ENCODE measurements around the gene MIDN. TPM values are rescaled to one million over a fixed set of nuclear protein-coding genes. Genes with fewer than 3 reads are reported as not detected.

The MIDN gene
- total RNA-seq, 2 experiments from 2014 or later: 46.5 to 47.9 TPM

DNA sequence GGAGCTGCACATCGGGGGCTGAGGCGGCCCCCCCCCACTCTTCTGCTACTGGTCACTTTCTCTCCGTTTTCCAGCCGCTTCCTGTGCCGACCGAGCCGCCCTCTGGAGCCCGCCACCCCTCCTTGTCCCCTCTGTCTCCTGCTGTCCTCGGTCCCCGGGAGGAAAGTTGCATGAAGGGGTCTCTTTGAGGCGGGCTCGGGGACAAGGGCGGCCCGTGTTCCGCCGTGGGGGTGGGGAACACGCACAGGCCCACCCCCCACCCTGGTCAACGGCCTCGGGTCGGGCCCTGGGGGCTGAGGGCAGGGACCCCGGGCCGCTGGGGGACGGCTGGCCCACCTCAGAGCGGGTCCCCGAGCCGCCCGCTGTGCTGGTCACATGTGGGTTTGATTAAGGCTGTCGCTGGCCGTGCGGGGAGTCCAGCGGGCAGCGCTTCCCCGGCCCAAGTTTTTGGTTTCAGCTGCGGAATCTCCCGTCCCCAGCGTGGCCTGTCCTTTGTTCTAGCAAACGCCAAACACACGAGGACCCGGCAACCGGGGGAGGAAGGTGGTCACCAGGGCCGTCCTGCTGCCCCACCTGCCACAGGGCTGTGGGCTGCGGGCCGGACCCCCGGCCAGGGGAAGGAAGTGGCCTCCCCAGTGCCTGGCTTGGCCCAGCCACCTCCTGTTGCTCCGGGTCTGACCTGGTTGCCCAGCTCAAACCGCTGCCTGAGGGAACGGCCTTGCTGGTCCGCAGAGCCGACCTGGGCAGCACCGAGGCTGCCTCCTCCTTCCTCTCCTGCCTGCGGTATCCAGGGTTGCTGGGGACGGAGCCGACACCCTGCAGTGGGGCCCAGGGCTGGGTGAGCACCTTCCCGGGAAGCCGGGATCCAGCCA, 39.2 kb downstream of the MIDN start:
- ChIA-PET POLR2A (no interaction called here), CTCF (interaction anchor here (1.1 to 1.2 kb wide), 2 partner anchors 10 to 43 kb away, joined by 3 to 5 read pairs; no protein-coding TSS in a partner anchor)
- intact Hi-C loops (cut with DNase I, micrococcal nuclease): no loop called here
- Mint-ChIP-seq H3K4me1 (peaks cover 2% of the 10 kb centered on the region), H3K27ac (no peak overlapping the region), H3K9me3 (ENCODE audit: low read depth) (no peaks in the 10 kb centered on the region), H3K27me3 (peaks cover 21% of the 10 kb centered on the region), H3K36me3 (ENCODE audit: low read depth) (no peaks in the 10 kb centered on the region), H3K4me3 (no peak overlapping the region)
- no peak for DNase-seq
- ATAC-seq: no peak

DNA sequence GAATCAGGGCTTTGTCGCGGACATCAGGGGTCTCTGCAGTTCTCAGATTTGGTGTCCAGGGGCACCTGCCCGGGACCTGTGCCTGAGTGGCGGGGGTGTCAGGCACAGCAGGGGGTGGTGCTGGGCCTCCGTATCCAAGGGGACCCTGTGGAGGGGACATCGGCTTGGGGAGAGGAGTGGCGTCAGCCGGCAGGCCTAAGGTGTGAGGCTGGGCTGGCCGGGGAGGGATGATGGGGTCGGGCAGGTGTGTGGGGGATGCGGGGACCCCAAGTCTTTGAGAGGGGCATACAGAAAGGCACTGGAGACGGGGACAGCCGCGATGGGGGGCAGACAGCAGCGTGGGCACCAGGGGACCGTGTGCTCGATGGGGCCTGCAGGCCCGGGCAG, 39.8 kb downstream of the MIDN start:
- Mint-ChIP-seq H3K27me3 (peaks cover 21% of the 10 kb centered on the region), H3K36me3 (ENCODE audit: low read depth) (no peaks in the 10 kb centered on the region), H3K4me1 (peaks cover 2% of the 10 kb centered on the region), H3K9me3 (ENCODE audit: low read depth) (no peaks in the 10 kb centered on the region), H3K27ac (no peak overlapping the region), H3K4me3 (no peak overlapping the region)
- ATAC-seq: no peak
- intact Hi-C loops (cut with DNase I, micrococcal nuclease): no loop called here
- ChIA-PET POLR2A (no interaction called here), CTCF (no interaction called here)
- DNase-seq: no peak

DNA sequence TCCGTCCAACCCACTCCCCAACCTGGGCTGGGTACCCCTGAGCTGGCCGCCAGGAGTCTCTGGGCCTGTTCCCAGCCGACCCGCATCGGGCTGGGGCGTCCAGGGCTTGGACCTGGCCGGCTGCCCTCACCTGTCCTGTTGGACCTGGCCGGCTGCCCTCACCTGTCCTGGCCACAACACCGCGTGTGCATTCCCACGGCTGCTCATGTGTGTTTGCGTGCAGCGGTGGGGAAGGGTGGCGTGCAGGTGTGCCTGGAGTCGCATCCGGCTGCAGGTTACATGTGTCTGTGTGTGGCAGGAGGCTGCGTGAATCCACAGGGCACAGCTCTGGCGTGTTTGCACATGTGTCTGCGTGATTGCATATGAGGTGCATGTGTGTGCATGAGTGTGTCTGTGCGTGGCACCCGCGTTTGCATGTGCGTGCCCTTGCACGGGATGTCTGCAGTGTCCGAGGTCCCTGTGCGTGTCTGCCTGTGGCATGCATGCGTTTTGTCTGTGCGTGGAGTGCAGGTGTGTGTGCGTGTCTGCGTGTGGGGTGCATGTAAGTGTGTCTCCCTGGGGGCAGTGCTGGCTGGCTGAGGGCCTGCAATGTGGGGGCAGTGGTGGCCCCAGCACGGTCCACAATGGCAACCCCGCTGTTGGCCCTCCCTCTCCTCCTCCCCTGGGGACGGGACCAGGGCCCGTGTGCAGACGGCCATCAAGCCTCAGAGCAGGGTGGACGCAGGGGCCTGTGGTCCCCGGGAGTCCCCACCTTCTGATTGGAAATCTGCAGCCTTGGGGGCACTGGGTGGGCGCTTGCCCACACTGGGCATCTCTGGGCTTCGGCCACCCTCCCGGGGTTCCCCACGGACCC, 40.7 kb downstream of the MIDN start:
- no peak for DNase-seq
- intact Hi-C loops (cut with DNase I, micrococcal nuclease): no loop called here
- no peak overlapping the region for H3K27ac Mint-ChIP-seq
- ATAC-seq: no peak
- H3K4me3 Mint-ChIP-seq: no peak overlapping the region
- H3K4me1 Mint-ChIP-seq: peaks cover 2% of the 10 kb centered on the region
- ChIA-PET POLR2A (no interaction called here), CTCF (no interaction called here)
- H3K27me3 Mint-ChIP-seq: peaks cover 19% of the 10 kb centered on the region
- H3K9me3 Mint-ChIP-seq (ENCODE audit: low read depth): no peaks in the 10 kb centered on the region
- H3K36me3 Mint-ChIP-seq (ENCODE audit: low read depth): no peaks in the 10 kb centered on the region

DNA sequence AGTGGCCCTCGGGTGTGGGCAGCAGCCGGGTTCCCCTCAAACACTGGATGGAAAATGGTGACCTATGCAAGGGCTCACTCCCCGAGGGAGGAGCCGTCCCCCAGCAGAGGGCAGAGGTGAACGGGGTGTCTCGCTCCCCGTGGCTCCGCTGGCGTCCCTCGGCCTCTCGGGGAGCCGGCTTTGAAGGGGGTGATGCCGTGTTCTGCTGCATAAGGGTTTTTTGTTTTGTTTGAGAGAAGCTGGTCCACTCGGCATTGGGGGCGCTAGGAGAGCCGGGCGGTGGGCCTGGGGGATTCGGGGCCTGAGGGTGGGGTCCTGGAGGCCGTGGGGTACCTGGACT, 41.3 kb downstream of the MIDN start:
- Mint-ChIP-seq H3K27me3 (peaks cover 15% of the 10 kb centered on the region), H3K27ac (no peak overlapping the region), H3K4me1 (peaks cover 3% of the 10 kb centered on the region), H3K4me3 (no peak overlapping the region), H3K36me3 (ENCODE audit: low read depth) (no peaks in the 10 kb centered on the region), H3K9me3 (ENCODE audit: low read depth) (no peaks in the 10 kb centered on the region)
- POLR2A ChIA-PET: no interaction called here
- DNase-seq (peak; percentile 5), ATAC-seq (no peak)
- intact Hi-C loops (cut with DNase I, micrococcal nuclease): no loop called here
- CTCF ChIA-PET: no interaction called here

DNA sequence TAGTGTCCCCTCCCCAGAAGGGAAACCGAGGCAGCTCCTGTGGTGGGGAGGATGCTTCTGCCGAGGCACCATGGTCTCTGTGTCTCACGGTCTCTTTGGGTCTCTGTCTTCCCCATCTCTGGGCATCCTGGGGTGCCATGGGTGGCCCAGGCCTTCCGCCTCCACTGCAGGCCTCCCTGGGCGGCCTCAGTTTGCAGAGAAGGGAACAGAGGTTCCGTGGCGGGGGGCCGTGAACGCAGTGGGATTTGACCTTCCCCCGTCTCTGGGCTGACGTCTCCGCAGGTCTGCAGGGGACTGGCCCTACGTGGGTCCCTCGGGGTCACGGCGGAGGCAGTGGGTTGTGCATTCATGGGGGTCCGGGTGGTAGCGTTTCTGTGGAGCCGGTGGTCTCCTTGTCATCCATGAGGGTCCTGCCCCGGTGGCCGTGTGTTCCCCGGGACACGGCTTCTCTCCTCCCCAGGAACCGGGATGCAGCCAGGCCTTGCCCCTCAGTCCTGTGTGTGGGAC, 41.9 kb downstream of the MIDN start:
- Mint-ChIP-seq H3K4me1 (peaks cover 7% of the 10 kb centered on the region), H3K27me3 (peaks cover 13% of the 10 kb centered on the region), H3K27ac (no peak overlapping the region), H3K36me3 (ENCODE audit: low read depth) (no peaks in the 10 kb centered on the region), H3K4me3 (no peak overlapping the region), H3K9me3 (ENCODE audit: low read depth) (no peaks in the 10 kb centered on the region)
- intact Hi-C loops (cut with DNase I, micrococcal nuclease): no loop called here
- CTCF ChIA-PET: no interaction called here
- DNase-seq (no peak), ATAC-seq (no peak)
- POLR2A ChIA-PET: no interaction called here

DNA sequence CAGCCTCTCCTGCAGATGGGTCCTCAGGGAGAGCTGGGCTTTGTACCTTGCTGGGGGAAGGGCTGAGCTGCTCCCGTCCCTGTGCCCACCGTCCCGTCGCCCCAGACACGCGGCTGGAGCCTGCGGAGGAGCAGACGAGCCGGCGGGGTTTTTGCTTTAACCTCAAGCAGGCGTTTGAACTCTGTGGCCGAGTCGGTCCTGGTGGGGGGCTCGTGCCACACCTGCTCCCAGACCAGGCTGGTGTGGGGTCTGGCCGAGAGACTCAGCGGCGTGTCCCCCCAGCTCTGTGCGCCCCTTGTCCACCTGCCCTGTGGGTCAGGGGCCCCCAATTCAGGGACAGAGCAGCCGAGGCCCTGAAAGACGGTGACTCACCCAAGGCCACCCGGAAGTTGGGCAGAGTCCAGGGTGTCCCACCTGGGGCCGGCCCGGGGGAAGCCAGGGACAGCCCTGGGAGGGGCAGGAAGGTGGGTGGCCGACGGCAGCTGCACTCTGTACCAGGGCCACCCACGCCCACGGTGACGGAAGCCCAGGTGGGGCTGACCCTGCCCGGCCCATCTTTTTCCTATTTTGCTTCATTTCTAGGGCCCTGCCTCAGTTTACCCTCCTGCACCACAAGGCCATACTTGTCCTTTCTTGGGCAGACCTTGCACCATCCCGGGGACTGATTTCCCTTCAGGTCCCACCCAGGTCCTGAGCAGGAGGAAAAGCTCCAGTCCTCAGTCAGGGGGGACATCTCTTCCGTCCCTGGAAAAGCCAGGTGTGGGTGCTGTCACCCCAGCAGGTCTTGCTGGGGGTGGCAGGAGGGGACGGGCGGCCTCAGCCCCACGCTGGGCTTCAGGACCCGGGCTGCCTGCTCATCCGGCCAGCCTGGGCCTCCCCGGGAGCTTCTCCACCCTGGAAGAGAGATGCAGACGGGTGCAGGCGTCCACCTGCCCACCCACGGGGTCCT, 42.6 kb downstream of the MIDN start:
- Mint-ChIP-seq H3K4me1 (peaks cover 7% of the 10 kb centered on the region), H3K27me3 (peaks cover 12% of the 10 kb centered on the region), H3K9me3 (ENCODE audit: low read depth) (no peaks in the 10 kb centered on the region), H3K27ac (no peak overlapping the region), H3K4me3 (no peak overlapping the region), H3K36me3 (ENCODE audit: low read depth) (no peaks in the 10 kb centered on the region)
- ChIA-PET POLR2A (no interaction called here), CTCF (interaction anchor here (1.2 kb wide), 1 partner anchor 11 kb away, joined by 3 read pairs; no protein-coding TSS in a partner anchor)
- intact Hi-C loops (cut with DNase I, micrococcal nuclease): no loop called here
- ATAC-seq (no peak), DNase-seq (no peak)

DNA sequence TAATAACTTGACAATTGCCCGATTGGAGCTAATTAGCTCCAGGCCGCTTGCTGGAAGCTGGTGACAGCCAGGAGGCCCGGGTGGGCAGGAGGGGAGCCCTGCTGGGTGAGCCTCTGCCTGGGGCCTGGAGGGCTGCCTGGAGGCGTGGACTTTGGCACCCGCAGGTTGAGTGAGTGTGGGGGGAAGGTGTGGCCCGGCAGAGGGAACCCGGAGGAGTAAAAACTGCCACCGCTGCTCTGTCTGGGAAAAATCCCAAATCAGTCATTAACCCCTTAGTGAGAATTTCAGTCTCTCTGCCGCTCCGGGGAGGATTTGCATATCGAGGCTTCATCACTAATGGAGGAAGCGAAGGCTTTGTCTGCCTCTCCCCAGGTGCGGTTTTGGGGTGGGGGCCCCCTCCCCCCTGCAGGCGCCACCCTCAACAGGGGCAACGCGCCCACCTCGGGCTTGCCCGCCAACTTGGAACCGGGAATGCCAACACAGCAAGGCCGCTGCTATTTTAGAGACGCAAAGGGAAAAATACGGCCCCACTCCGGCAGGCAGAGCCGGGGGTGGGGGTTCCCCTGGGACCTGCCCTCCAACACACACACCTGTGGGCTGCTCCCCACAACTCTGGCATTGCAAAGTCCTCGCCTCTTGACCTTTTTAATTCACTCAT, 43.5 kb downstream of the MIDN start:
- H3K4me3 Mint-ChIP-seq: no peak overlapping the region
- ATAC-seq (no peak), DNase-seq (no peak)
- H3K4me1 Mint-ChIP-seq: peaks cover 5% of the 10 kb centered on the region
- no peaks in the 10 kb centered on the region for H3K9me3 Mint-ChIP-seq (ENCODE audit: low read depth)
- intact Hi-C loops (cut with DNase I, micrococcal nuclease): no loop called here
- ChIA-PET CTCF (interaction anchor here (1.2 kb wide), 1 partner anchor 12 kb away, joined by 3 read pairs; no protein-coding TSS in a partner anchor), POLR2A (no interaction called here)
- H3K36me3 Mint-ChIP-seq (ENCODE audit: low read depth): no peaks in the 10 kb centered on the region
- no peak overlapping the region for H3K27ac Mint-ChIP-seq
- H3K27me3 Mint-ChIP-seq: peaks cover 9% of the 10 kb centered on the region

DNA sequence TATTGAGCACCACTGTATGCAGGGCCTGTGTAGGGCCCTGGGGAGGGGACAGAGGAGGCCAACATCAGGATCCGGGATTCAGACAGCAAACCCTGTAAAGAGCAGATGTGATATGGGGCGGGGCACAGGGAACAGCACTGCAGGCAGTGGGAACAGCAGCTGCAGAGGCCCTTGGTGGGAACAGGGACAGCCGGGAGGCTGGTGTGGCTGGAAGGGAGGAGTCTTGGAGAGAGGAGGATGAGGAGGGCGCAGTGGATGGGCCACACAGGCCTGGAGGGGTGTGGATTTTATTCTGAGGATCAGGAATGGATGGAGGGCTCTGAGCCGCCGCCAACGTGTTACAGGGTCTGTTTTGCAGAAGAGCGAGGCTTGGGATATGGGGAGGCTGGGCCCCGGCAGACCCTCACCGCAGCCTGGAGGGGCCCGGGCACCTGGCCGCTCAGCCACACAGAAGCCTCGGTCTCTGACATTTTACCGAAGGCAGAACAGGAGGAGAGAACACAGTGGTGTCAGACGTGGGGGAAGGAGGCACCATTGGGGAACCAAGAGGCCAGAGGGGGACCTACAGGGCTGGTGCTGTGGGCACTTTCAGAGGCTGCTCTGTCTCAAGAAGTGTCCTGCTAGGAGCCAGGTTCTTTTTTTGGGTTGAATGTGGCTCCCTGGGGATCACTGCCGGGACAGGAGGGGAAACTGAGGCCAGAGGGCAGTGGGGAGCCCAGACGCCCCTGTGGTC, 44.2 kb downstream of the MIDN start:
- ATAC-seq (no peak), DNase-seq (no peak)
- Mint-ChIP-seq H3K27me3 (peaks cover 9% of the 10 kb centered on the region), H3K9me3 (ENCODE audit: low read depth) (no peaks in the 10 kb centered on the region), H3K4me3 (no peak overlapping the region), H3K4me1 (peaks cover 5% of the 10 kb centered on the region), H3K36me3 (ENCODE audit: low read depth) (no peaks in the 10 kb centered on the region), H3K27ac (no peak overlapping the region)
- ChIA-PET POLR2A (no interaction called here), CTCF (interaction anchor here (0.7 kb wide), 1 partner anchor 220 kb away, joined by 3 read pairs; no protein-coding TSS in a partner anchor)
- intact Hi-C loops (cut with DNase I, micrococcal nuclease): no loop called here

DNA sequence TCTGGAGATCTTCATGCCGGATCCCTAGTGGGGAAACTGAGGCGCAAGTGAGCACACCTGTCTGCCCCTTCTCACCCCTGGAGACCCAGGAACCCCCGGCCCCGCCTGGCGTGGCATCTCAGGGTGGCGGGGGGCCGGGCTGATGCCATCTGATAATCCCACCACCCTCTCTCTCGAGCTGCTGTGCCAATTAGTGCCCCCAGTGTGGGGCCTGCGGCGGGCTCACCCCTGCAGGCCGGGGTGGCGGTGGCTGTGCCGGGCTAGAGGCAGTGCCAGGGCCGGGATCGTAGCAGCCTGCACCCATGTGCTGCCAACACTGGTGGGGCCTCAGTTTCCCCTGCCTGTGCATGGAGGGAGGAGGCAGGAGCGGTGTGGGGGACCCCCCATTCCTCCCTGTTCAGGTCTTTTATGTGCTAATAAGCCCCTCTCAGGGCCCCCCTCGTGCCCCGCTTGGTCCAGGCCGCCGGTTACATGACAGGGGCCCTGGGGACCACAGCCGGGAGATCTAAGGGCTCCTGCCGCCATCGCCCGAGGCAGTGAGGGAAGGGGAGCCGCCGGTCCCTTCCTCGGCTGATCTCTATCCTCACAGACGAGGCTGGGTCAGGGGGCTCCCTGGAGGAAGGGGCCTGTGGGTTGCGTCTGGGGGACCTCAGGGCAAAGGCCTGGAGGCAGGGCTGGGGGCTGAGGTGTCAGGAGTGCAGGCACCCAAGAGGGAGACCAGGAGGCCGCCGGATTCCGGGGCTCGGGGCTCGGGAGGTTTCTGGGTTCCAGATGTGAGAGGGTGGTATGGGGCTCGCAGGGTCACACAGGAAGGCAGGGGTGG, 45.6 kb downstream of the MIDN start:
- POLR2A ChIA-PET: no interaction called here
- Mint-ChIP-seq H3K4me1 (peaks cover 5% of the 10 kb centered on the region), H3K4me3 (no peak overlapping the region), H3K27me3 (peaks cover 9% of the 10 kb centered on the region), H3K36me3 (ENCODE audit: low read depth) (no peaks in the 10 kb centered on the region), H3K27ac (no peak overlapping the region), H3K9me3 (ENCODE audit: low read depth) (no peaks in the 10 kb centered on the region)
- intact Hi-C loops (cut with DNase I, micrococcal nuclease): no loop called here
- ATAC-seq: no peak
- no peak for DNase-seq
- CTCF ChIA-PET: no interaction called here

DNA sequence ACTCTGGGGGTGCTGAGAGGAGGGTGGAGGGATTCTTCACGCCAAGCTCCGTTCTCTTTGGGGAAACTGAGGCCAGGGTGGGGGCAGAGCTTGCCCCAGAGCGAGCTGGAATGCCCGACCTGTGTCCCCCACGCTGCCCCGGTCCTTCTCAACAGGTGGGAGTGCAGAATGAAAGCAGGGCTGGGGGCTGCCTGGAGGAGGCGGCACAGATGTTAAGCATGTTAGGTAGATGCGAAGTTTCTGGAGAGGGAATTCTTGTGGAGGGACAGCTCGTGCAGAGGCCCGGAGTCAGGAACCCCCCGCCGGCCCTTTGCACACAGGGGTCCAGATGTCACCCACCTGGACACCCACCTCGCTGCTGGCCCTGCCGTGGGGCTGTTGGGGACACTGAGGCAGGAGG, 46.3 kb downstream of the MIDN start:
- Mint-ChIP-seq H3K4me1 (peaks cover 5% of the 10 kb centered on the region), H3K9me3 (ENCODE audit: low read depth) (no peaks in the 10 kb centered on the region), H3K27me3 (peaks cover 9% of the 10 kb centered on the region), H3K36me3 (ENCODE audit: low read depth) (no peaks in the 10 kb centered on the region), H3K4me3 (no peak overlapping the region), H3K27ac (no peak overlapping the region)
- no peak for DNase-seq
- CTCF ChIA-PET: no interaction called here
- ATAC-seq: no peak
- intact Hi-C loops (cut with DNase I, micrococcal nuclease): no loop called here
- POLR2A ChIA-PET: no interaction called here
